ENCODE data around the gene KIAA0232.
"Not testable (repeated sequence)": the region's sequence is repeated elsewhere in the genome, so short reads cannot be mapped to it uniquely, and the experiment has no call there.

The KIAA0232 gene

GRCh38 chr4:6755088-6755753 is 27.3 kb upstream of the KIAA0232 start:
- no peak for DNase-seq (ENCODE audit: low read depth in 1 of 2, low spot score in 1 of 2)

DNA sequence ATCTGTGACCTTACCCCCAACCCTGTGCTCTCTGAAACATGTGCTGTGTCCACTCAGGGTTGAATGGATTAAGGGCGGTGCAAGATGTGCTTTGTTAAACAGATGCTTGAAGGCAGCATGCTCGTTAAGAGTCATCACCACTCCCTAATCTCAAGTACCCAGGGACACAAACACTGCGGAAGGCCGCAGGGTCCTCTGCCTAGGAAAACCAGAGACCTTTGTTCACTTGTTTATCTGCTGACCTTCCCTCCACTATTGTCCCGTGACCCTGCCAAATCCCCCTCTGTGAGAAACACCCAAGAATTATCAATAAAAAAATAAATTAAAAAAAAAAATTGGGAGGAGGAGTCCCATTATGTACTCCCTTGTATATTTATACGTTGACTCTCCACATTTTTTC is 26.2 kb upstream of the KIAA0232 start:
- not testable (repeated sequence) for DNase-seq (ENCODE audit: low read depth in 1 of 2, low spot score in 1 of 2)

DNA sequence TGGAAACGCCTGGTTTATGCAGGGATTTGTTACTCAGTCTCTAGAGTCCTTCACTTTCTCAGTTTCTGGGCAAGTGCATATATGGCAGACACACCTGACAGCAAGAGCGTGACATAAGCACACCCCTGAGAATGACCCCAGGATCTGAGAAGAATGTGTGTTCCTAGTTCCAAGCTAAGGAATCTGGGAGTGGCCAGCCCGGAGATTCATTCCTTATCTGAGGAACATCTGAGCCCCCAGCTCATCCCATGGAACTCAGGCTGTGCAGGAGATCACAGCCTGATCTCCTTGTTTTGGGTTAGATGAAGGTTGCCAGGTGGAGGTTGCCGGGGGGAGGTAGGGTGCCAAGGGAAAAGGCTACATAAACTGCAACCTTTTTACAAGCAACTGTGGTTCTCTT is 23.8 kb upstream of the KIAA0232 start:
- DNase-seq (ENCODE audit: low read depth in 1 of 2, low spot score in 1 of 2) = no peak

- no peak for DNase-seq (ENCODE audit: low read depth in 1 of 2, low spot score in 1 of 2)
Measured at GRCh38 chr4:6760865-6761264, 21.7 kb upstream of the KIAA0232 start.

- no peak for DNase-seq (ENCODE audit: low read depth in 1 of 2, low spot score in 1 of 2)
Measured at GRCh38 chr4:6761649-6762615, 20.6 kb upstream of the KIAA0232 start.

DNA sequence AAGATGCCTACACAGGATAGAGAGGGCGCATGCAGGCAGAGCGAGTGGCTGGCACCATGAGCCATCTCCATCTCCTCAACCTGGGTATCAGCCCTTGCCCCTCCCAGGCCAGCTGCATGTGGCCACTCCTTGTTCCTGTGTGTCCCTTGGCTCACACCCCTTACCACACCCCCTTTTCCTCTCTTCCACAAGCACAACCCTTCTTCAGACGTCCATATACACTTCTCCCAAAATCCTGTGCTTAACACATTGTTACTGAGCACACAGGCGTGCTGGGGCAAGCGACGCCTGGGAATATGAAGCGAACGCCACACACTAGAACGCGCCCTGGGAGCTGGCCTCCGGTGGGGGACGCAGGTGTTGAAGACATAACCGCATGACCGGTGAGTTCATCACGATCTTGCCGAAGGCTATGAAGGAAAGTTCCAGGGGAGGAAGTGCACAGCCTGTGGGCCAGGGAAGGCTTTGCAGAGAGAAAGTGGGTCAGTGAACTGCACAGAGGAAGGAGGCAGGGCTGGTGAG is 19.1 kb upstream of the KIAA0232 start:
- DNase-seq (ENCODE audit: low read depth in 1 of 2, low spot score in 1 of 2) = no peak

- no peak for DNase-seq (ENCODE audit: low read depth in 1 of 2, low spot score in 1 of 2)
Measured at GRCh38 chr4:6764976-6765620, 17.4 kb upstream of the KIAA0232 start.

- DNase-seq (ENCODE audit: low read depth in 1 of 2, low spot score in 1 of 2) = no peak
Measured at GRCh38 chr4:6765703-6766102, 16.8 kb upstream of the KIAA0232 start.

DNA sequence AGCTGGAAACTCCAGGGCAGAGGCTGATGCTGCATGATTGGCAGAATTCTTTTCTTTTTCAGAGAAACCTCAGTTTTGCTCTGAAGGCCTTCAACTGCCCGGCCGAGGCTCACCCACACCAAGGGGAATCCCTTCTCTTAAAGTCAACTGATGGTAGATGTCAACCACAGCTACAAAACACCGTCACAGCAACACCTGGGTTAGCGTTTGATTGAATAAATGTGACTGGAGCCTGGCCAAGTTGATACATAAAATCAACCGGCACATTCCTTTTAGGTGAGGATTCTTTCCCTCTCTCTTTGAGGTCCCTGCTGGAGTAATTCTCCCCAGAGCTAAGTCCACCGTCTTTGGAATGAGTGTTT is 15.2 kb upstream of the KIAA0232 start:
- DNase-seq (ENCODE audit: low read depth in 1 of 2, low spot score in 1 of 2) = no peak

DNA sequence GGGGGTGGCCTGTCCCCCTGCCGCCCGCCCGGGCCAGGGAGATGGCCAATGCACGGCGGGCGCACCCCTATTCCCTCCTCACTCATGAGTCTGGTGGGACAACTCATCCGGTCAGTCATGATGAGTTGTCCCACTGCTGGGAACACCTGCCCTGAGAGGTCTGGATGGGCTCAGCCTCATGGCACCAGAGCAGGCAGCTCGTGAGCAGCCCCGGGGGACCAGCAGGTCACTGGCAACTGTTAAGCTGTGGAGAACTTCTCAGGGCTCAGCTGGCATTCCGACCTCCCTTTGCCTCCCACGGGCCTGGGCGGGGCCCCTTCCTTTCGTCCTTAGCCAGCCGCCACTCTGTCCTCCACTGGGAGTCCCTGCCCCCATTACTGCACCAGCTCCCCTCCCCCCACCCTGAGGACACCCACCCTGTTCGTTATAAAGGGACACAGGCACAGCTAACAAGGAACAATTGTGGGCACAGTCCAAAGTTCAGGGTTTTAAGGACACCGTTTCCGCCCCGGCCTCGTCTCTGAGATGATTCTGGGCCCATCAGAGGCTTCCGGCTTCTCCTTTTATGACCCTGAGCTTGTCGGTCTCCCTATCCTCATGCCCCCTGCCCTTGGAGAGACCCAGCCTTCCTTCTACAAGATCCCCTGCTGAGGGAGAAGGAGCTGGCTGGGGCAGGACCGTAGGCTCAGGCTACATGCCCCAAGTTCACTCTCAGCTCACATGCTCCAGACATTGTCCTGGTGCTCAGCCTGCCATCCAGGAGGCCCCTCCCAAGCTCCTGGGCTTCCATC is 14.6 kb upstream of the KIAA0232 start:
- DNase-seq (ENCODE audit: low read depth in 1 of 2, low spot score in 1 of 2) = no peak

- DNase-seq (ENCODE audit: low read depth in 1 of 2, low spot score in 1 of 2) = no peak
Measured at GRCh38 chr4:6768539-6768905, 14.0 kb upstream of the KIAA0232 start.

DNA sequence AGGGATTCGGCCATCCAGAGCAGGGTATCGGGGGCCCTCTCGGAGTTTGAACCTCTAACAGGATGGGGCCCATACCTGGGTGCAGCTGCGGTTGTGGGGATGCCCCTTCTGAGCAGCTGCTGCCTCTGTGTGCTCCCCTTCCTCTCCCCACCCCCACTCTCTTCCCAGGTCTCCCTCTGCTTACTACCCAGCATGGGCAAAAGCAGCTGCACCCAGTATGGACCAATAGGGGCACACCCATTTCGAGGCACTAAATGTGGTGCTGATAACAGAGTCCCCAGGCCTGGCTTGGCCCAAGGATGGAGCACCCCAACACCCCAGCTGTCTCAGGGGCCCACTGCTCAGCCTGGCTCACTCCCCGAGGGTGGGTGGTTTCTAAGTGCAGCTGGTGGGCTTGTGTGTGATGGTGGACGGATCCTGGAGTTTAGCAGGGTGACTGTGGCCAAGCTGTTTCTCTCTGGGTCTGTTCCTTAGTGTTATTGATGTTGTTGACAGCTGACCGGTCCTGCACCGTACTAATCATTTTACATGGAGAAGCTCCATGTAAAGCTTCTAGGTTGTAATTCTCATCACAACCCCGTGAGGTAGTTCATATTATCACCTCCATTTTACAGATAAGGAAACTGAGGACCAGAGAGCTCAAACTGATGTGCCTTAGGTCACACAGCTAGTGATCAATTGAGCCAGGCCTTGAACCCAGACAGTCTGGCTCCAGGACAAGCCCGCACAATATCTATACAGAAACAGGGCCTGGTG is 13.1 kb upstream of the KIAA0232 start:
- no peak for DNase-seq (ENCODE audit: low read depth in 1 of 2, low spot score in 1 of 2)

DNA sequence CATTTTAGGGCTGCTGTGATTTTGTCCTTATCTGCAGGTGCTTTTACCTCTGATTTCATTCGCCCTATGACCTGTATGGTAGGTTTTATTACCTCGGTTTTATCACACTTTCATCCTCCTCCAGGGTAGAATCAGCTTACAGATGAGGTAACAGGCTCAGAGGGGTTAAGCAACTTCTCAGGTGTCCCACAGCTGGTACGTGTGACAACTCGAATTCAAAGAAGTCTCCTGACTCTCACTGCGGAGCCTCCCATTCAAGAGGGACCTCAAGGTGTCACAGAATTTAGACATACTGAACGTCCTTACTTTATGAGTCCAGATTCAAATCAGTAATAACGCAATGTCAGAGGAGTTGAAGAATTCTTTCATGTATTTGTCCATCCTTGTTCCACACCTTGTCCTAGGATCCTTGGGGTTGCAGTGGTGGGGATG is 12.5 kb upstream of the KIAA0232 start:
- DNase-seq (ENCODE audit: low read depth in 1 of 2, low spot score in 1 of 2) = no peak

DNA sequence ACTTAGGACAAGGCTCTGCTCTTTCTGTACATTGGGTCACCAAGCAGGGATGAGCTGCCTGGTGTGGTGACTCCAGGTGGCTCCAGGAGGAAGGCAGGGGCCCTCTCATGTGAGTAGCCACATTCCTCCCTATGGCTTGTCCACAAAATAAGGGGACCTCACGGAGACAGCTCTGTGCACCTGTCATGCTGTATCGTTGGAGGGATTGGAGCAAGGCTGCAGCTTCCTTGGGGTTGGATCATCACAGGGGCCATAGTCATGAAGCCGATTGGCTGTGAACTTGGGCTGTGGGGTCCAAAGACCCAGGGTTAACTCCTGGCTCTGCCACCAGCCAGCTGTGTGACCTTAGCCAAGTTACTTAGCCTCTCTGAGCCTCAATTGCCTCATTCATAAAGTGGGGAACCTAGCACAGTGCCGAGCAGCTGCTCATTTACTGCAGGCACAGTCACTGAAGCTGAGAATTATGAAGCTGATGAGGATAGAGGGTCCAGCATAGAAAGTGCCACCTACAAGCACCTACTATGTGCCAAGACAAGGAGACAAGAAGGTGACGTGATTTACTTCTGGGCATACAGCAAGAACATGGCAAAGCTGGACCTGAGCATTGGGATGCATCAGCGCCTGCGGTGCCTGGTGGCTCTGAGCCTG is 11.8 kb upstream of the KIAA0232 start:
- no peak for DNase-seq (ENCODE audit: low read depth in 1 of 2, low spot score in 1 of 2)

- DNase-seq (ENCODE audit: low read depth in 1 of 2, low spot score in 1 of 2) = no peak
Measured at GRCh38 chr4:6771229-6771671, 11.3 kb upstream of the KIAA0232 start.

DNA sequence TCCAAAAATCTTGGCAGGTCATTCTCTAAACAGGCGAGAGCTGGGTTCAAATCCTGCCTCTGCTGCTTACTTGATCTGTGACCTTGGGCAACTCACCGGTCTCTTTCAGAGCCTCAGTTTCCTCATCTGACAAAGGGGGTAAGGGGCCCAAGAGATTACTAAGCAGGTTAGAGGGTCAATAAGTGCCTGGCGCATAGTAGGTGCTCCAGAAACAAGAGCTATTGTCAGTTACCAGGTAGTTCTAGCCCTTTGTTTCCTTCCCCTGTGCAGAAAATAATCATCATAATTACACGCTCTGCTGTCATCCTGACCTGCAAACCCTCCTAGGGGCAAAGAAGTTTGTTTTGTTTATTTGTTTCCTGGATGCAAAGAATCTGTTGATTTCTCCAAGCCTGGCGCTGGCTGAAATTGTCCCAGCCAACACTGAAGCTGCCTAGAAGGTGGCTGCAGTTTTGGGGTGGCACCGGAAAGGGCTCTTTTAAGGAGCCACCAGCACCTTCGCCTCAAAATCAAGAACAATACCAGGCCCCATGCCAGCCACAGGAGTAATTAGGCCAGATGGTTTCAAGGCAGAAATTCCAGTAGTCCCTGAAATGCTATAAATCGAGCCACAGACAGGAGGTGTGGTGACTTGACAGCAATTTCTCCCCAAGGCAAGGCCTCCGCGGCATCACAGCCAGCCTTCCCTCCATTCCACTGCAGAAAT is 10.2 kb upstream of the KIAA0232 start:
- DNase-seq (ENCODE audit: low read depth in 1 of 2, low spot score in 1 of 2) = no peak

- no peak for DNase-seq (ENCODE audit: low read depth in 1 of 2, low spot score in 1 of 2)
Measured at GRCh38 chr4:6773106-6773505, 9.4 kb upstream of the KIAA0232 start.

DNA sequence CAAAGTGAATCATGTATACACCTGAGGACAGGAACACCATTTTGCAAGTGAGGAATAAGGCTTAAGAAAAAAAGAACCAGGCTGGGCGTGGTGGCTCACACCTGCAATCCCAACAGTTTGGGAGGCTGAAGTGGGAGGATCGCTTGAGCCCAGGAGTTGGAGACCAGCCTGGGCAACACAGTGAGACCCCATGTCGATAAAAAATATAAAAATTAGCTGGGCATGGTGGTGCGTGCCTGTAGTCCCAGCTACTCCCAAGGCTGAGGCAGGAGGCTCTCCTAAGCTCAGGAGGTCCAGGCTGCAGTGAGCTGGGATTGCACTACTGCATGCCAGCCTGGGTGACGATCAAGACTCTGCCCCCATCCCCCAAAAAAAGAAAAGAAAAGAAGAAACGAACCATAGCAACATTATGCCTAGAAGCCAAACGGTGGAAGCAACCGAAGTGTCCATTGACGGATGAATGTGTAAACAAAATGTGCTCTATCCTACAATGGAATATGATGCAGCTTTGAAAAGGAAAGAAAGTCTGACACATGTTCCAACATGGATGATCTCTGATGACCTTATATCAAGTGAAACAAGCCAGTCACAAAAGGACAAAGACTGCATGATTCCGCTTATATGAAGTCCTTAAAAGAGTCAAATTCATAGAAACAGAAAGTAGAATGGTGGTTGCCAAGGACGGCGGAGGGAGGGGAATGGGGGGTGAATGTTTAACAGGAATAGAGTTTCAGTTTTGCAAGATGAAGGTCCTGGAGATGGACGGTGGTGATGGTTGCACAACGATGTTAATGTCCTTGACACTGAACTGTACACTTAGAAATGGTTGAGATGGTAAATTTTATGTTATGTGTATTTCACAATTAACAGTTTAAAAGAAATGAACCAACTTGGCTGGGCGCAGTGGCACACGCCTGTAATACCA is 8.6 kb upstream of the KIAA0232 start:
- no peak for DNase-seq (ENCODE audit: low read depth in 1 of 2, low spot score in 1 of 2)

Data from activated T-helper 1 cell treated with anti-CD3 and anti-CD28 coated beads, Interleukin-2, amount 50 U/mL, for 16 hours (primary cell).